IgD-negative memory B cell (primary cell): ENCODE results near the gene ZNF23. TPM values are rescaled to one million over a fixed set of nuclear protein-coding genes. Genes with fewer than 3 reads are reported as not detected.

ENCODE experiments used
- H3K27ac Mint-ChIP-seq, 3 donors: one replicate each; pipeline ENCODE4 v1.8.0; 2020 to 2022; ENCODE audit warnings: mild to moderate bottlenecking in 3 of 3, mixed read lengths in 3 of 3, moderate library complexity in 1 of 3
- H3K27me3 Mint-ChIP-seq: one replicate; pipeline ENCODE4 v1.8.0; 2021; ENCODE audit warnings: mixed read lengths
- H3K36me3 Mint-ChIP-seq: one replicate; pipeline ENCODE4 v1.8.0; 2020; ENCODE audit warnings: mild to moderate bottlenecking, mixed read lengths
- H3K4me1 Mint-ChIP-seq, 3 donors: one replicate each; pipeline ENCODE4 v1.8.0; 2020 to 2022; ENCODE audit warnings: mixed read lengths in 3 of 3, mild to moderate bottlenecking in 1 of 3
- H3K4me3 Mint-ChIP-seq, 4 donors: one replicate each; pipeline ENCODE4 v1.8.0; 2020 to 2022; ENCODE audit warnings: mild to moderate bottlenecking in 4 of 4, mixed read lengths in 4 of 4, moderate library complexity in 3 of 4
- H3K9me3 Mint-ChIP-seq, 3 donors: one replicate each; pipeline ENCODE4 v1.8.0; 2020 to 2021; ENCODE audit warnings: mixed read lengths in 3 of 3, mild to moderate bottlenecking in 1 of 3
- polyA plus RNA-seq: library from polyadenylated mRNA; unstranded; fragments of 300-500 nt; fragmentation: Illumina TruSeq; gene quantifications from one replicate; pipeline ENCODE4 v1.2.3, GENCODE V29; 2021

Gene ZNF23
- polyA plus RNA-seq, 1 donor from 2014 or later: 6.5 TPM

DNA sequence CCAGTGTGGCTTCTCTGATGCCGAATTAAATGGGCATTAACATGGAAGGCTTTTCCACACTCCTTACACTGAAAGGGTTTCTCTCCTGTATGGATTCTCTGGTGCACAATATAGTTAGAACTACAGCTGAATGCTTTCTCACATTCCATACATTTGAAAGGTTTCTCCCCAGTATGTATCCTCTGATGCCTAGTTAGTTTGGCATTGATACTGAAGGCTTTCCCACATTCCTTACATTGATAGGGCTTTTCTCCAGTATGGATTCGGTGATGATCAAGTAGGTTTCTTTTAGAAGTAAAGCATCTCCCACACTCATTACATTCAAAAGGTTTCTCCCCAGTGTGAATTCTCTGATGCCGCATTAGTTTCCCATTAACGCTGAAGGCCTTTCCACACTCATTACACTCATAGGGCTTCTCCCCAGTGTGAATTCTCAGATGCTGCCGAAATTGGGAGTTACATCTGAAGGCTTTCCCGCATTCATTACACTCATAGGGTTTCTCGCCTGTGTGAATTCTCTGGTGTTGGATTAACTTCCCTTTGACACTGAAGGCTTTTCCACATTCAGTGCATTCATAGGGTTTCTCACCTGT lies 13.7 kb downstream of the ZNF23 start:
- no peak overlapping the region for H3K27ac Mint-ChIP-seq
- peaks cover 24% of the 10 kb centered on the region for H3K36me3 Mint-ChIP-seq
- H3K27me3 Mint-ChIP-seq: no peaks in the 10 kb centered on the region
- no peak overlapping the region for H3K4me3 Mint-ChIP-seq
- H3K4me1 Mint-ChIP-seq: peaks cover 0 to 3% (median 0%) of the 10 kb centered on the region in 3 donors
- peaks cover 14 to 39% (median 38%) of the 10 kb centered on the region in 3 donors for H3K9me3 Mint-ChIP-seq

DNA sequence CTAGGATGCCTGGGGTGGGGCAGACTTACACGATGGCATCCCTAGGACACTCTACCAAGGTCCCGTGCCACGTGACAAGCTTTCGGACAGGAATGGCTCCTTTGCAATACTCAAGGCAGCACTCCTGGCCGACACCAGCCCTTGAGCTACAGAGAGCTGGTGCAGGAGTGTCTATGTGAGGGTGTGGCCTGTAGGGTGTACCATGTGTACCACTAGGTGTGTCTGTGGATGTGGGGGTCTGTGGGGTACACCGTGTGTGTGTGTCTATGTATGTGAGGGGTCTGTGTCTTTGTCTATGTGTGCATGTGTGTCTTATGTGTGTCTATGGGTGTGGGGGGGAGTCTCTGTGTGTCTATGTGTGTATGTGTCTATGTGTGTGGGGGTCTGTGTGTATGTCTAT lies 18.3 kb downstream of the ZNF23 start:
- Mint-ChIP-seq H3K27ac (no peak overlapping the region), H3K27me3 (peaks cover 5% of the 10 kb centered on the region), H3K9me3 (peaks cover 6 to 21% (median 13%) of the 10 kb centered on the region in 3 donors), H3K4me3 (no peak overlapping the region), H3K4me1 (no peaks in the 10 kb centered on the region), H3K36me3 (no peaks in the 10 kb centered on the region)

DNA sequence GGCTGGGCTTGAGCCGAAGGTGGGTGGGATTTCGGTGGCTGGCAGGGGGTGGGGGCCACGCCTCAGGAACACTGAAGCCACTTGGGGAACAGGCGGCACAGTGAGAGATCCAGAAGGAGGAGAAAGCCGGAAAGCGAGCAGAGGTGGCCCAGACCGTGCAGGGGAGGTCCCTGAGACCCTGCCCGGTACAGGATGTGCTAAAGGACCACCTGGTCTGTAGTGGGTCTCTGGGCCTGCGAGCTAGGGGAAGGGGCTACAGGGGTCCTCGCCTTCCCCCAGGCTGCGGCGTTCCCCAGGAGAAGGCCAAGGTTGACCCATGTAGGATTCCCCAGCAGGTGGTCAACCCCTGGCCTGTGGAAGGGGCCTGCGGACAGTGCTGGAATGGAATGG lies 20.0 kb downstream of the ZNF23 start, which contains the start of gene TLE7:
TLE7 (minus strand) TSS at position 4 of the 390 bp plus-strand sequence. CDS start 8,730 bp downstream, outside the sequence.
- Mint-ChIP-seq H3K4me3 (no peak within 1 kb of the TSS), H3K27me3 (peaks cover 9% of the 10 kb centered on the region), H3K36me3 (no peaks in the 10 kb centered on the region), H3K9me3 (peaks cover 6 to 14% (median 13%) of the 10 kb centered on the region in 3 donors), H3K27ac (no peak within 1 kb of the TSS), H3K4me1 (no peaks in the 10 kb centered on the region)

DNA sequence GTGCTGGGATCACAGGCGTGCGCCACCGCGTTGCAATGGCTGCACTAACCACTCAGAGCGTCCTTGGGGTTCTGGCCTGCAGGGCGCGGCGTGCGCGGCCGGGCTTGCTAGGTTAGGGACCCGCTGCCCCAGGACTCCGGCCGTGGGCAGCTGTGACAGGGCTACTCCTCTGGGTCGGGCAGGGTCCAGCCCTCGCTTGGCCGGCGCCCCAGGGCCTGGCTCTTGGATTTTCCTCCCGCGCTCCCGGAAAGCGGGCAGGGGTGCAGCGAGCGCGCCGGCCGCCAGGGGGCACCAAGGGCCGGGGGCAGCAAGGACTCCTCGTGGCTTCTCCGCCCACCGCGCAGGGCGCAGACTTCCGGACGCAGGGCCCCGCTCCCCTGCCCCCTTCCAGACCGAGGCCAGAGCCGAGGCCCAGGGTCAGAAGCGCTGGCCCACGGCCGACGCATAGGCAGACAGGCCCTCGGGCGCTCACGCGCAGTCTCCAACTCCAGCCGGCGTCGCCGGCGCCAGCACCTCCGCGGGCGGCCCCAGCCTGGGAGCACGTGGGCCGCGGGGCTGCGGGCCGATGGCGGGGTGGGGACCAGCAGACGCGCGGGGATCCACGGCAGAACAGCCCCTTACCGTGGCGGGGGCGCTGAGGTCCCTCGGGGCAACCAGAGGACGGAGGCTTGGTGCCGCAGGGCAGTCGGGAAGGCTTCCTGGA lies 20.5 kb downstream of the ZNF23 start:
- Mint-ChIP-seq H3K27ac (no peak overlapping the region), H3K27me3 (peaks cover 9% of the 10 kb centered on the region), H3K4me3 (no peak overlapping the region), H3K36me3 (no peaks in the 10 kb centered on the region), H3K9me3 (peaks cover 6 to 14% (median 13%) of the 10 kb centered on the region in 3 donors), H3K4me1 (no peaks in the 10 kb centered on the region)

DNA sequence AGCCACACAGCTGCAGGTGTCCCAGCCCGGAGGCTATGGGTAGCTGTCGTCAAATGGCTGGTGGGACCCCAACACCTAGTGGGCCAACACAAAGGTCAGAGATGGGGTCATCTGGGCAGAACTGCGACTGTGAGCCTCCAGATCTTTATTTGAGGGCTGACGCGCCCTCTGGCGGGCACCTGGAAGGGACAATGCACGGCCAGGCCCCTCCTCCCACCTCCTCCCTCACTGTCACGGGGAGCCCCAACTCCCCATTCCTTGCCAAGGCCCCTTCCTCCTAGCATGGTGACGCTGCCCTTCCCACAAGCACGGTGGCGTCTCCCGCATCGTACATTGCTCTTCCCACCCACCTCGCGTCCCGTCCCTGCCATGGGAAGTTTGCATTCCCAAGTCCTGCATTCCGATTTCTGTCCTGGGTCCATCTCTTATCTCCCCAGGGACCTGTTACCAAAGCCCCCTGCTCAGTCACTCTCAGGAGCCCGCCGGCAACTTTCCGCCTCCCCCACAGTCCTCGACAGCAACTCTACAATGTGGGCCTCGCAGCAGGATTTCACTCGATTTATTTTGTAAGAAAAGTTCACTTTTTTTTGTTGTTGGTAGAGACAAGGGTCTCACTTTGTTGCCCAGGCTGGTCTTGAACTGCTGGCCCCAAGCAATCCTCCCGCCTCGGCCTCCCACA lies 21.2 kb downstream of the ZNF23 start:
- Mint-ChIP-seq H3K27ac (no peak overlapping the region), H3K9me3 (peaks cover 4 to 13% (median 11%) of the 10 kb centered on the region in 3 donors), H3K4me3 (no peak overlapping the region), H3K36me3 (no peaks in the 10 kb centered on the region), H3K4me1 (no peaks in the 10 kb centered on the region), H3K27me3 (peaks cover 9% of the 10 kb centered on the region)

- Mint-ChIP-seq H3K27me3 (peaks cover 9% of the 10 kb centered on the region), H3K9me3 (peaks cover 4 to 9% (median 7%) of the 10 kb centered on the region in 3 donors), H3K4me1 (no peaks in the 10 kb centered on the region), H3K36me3 (no peaks in the 10 kb centered on the region), H3K4me3 (no peak overlapping the region), H3K27ac (no peak overlapping the region)
These were observed 22.5 kb downstream of the ZNF23 start for GRCh38 chr16:71439523-71439922.

DNA sequence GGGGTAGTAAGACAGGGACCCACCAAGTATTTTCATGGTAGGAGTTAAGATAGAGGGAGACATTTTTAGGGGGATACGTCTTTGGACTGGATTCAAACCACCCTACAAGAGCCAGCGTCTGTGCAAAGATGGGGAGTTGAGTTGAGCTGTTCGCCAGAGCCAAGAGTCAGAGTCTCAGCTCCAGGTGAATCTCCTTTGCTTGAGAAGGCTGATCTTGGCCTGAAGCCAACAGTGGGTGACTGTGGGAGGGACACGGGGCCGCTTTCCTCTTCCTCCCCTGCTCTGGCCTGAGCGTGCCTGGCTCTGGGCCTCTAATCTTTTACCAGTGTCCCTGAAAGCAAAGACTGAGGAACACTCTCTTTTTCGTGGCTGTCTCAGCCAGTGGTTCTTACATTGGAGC lies 25.6 kb downstream of the ZNF23 start:
- Mint-ChIP-seq H3K4me1 (no peaks in the 10 kb centered on the region), H3K9me3 (peaks cover 0 to 2% (median 0%) of the 10 kb centered on the region in 3 donors), H3K4me3 (no peak overlapping the region), H3K27me3 (peaks cover 14% of the 10 kb centered on the region), H3K27ac (no peak overlapping the region), H3K36me3 (no peaks in the 10 kb centered on the region)

DNA sequence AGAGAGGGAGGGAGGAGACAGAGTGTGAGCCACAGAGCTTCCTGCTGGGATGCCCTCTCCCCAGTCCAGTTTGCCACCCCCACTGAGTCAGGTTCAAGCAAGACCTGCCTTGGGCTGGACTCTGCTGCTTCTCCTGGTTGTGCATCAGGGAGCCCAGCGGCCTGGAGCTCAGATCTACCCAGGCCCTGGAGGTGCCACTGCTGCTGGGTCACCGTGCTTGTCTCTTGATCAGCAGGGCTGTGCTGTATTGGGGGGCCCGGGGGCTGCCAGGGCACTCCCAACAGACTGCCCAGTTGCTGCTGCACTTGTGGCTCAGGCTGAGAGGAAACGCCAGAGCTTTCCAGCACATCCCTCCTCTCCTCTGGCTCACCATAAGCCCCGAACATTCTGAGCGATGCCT lies 29.1 kb downstream of the ZNF23 start:
- H3K4me1 Mint-ChIP-seq: no peaks in the 10 kb centered on the region
- H3K36me3 Mint-ChIP-seq: no peaks in the 10 kb centered on the region
- no peak overlapping the region for H3K27ac Mint-ChIP-seq
- no peak overlapping the region for H3K4me3 Mint-ChIP-seq
- H3K9me3 Mint-ChIP-seq: peaks cover 0 to 3% (median 0%) of the 10 kb centered on the region in 3 donors
- peaks cover 16% of the 10 kb centered on the region for H3K27me3 Mint-ChIP-seq

DNA sequence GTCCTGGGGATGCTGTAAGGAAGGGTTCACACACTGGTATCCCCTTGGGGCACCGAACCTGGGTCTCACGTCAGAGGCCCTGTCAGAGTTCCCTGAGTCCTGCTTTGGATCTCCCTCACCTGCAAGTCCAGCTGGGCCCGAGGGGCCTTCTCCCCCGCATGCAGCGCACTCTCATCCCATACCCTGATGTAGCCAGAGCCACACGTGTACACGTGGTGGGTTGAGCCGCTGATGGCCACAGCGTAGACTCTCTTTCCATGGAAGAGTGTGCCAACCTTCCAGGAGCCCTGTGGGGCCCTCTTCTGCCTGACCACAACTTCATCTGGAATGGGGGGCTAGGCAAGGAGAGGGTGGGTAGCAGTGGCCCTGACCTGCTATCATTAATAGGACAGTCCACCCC lies 30.1 kb downstream of the ZNF23 start:
- H3K4me1 Mint-ChIP-seq: peaks cover 0 to 3% (median 0%) of the 10 kb centered on the region in 3 donors
- H3K4me3 Mint-ChIP-seq: no peak overlapping the region
- peaks cover 15% of the 10 kb centered on the region for H3K27me3 Mint-ChIP-seq
- peaks cover 2% of the 10 kb centered on the region for H3K36me3 Mint-ChIP-seq
- peaks cover 0 to 3% (median 0%) of the 10 kb centered on the region in 3 donors for H3K9me3 Mint-ChIP-seq
- H3K27ac Mint-ChIP-seq: no peak overlapping the region

GRCh38 chr16:71431176-71431575 lies 30.9 kb downstream of the ZNF23 start:
- peaks cover 2% of the 10 kb centered on the region for H3K36me3 Mint-ChIP-seq
- no peak overlapping the region for H3K27ac Mint-ChIP-seq
- peaks cover 0 to 7% (median 0%) of the 10 kb centered on the region in 3 donors for H3K9me3 Mint-ChIP-seq
- no peak overlapping the region for H3K4me3 Mint-ChIP-seq
- peaks cover 0 to 8% (median 6%) of the 10 kb centered on the region in 3 donors for H3K4me1 Mint-ChIP-seq
- H3K27me3 Mint-ChIP-seq: peaks cover 21% of the 10 kb centered on the region

DNA sequence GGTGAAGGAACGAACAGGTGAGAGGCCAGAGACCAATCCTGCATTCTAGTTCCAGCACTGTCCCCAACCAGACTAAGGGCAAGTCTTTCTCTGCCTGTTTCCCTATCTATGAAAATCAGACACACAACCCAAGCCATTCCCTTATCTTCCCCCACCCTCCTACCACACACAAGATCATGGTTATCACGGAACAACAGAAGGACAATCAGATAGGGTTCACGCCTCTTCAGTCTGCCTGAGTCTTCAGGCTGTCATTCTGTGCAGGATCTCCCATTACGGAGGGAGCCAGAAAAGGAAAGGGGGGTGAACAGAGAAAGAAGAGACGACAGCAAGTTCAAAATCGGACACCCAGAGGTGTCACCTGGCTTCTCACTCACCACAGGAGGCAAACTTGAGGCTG lies 31.3 kb downstream of the ZNF23 start:
- peaks cover 2% of the 10 kb centered on the region for H3K36me3 Mint-ChIP-seq
- H3K27ac Mint-ChIP-seq: no peak overlapping the region
- peaks cover 25% of the 10 kb centered on the region for H3K27me3 Mint-ChIP-seq
- no peak overlapping the region for H3K4me3 Mint-ChIP-seq
- peaks cover 0 to 7% (median 0%) of the 10 kb centered on the region in 3 donors for H3K9me3 Mint-ChIP-seq
- peaks cover 0 to 8% (median 7%) of the 10 kb centered on the region in 3 donors for H3K4me1 Mint-ChIP-seq

DNA sequence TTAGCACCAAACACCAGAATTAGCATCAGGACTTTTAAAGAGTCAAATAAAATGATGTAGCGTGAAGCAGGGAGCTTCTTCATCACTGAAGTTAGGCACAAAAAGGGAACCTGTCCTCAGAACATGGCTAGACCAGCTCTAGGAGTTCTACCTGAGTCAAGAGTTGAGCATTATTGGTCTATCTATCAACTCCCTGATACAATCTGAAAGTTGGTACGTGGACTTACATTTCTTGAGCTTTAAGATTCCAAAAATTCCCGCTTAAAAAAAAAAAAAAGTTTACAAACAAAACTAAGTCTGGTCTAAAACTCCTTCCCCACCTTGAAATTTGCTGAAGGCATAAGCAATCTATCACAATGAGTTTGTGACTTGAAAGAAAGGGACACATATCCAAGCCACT lies 32.5 kb downstream of the ZNF23 start:
- no peak overlapping the region for H3K4me3 Mint-ChIP-seq
- H3K27ac Mint-ChIP-seq: no peak overlapping the region
- peaks cover 35% of the 10 kb centered on the region for H3K27me3 Mint-ChIP-seq
- H3K36me3 Mint-ChIP-seq: peaks cover 2% of the 10 kb centered on the region
- peaks cover 0 to 8% (median 7%) of the 10 kb centered on the region in 3 donors for H3K4me1 Mint-ChIP-seq
- H3K9me3 Mint-ChIP-seq: peaks cover 0 to 7% (median 0%) of the 10 kb centered on the region in 3 donors

DNA sequence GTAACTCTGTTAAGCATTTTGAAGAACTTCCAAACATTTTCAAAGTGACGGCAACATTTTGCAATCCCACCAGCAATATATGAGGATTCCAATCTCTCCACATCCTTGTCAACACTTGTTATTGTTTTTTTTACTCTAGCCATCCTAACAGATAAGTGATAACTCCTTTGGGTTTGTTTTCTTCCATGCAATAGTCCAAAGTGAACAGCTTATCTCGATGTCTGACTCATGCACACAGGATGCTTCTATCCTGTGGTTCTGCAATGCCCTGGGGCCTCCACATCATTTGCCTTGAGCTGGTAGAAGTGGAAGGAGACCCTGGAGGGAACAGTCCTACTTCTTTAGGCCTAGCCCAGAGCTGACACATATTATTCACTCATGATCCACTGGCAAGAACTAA lies 33.2 kb downstream of the ZNF23 start:
- Mint-ChIP-seq H3K27me3 (peaks cover 38% of the 10 kb centered on the region), H3K4me3 (no peak overlapping the region)

GRCh38 chr16:71428385-71428784 lies 33.7 kb downstream of the ZNF23 start:
- H3K36me3 Mint-ChIP-seq: peaks cover 2% of the 10 kb centered on the region
- H3K27ac Mint-ChIP-seq: no peak overlapping the region
- H3K4me3 Mint-ChIP-seq: no peak overlapping the region
- peaks cover 0 to 6% (median 0%) of the 10 kb centered on the region in 3 donors for H3K9me3 Mint-ChIP-seq
- peaks cover 39% of the 10 kb centered on the region for H3K27me3 Mint-ChIP-seq
- H3K4me1 Mint-ChIP-seq: peaks cover 0 to 8% (median 7%) of the 10 kb centered on the region in 3 donors

More for the DNA sequence above, 33.2 kb downstream of the ZNF23 start:
- Mint-ChIP-seq H3K4me1 (peaks cover 0 to 8% (median 7%) of the 10 kb centered on the region in 3 donors), H3K36me3 (peaks cover 2% of the 10 kb centered on the region), H3K9me3 (peaks cover 0 to 7% (median 0%) of the 10 kb centered on the region in 3 donors), H3K27ac (no peak overlapping the region)
